Activated CD4-positive, alpha-beta T cell treated with anti-CD3 and anti-CD28 coated beads, Interleukin-2, amount 50 U/mL, for 24 hours (primary cell): ENCODE results near the gene SCD5.

ENCODE experiments used
- DNase-seq, 2 donors: peaks; one replicate each; pipeline ENCODE4 v3.0.0-alpha.2; 2020; ENCODE audit warnings: low read depth in 1 of 2, low spot score in 1 of 2

Gene SCD5

GRCh38 chr4:82797405-82798111 is 1.0 kb downstream of the SCD5 start:
- no peak for DNase-seq

GRCh38 chr4:82797040-82797404 is 1.6 kb downstream of the SCD5 start:
- DNase-seq, result no peak

GRCh38 chr4:82792912-82793649 is 5.5 kb downstream of the SCD5 start:
- no peak for DNase-seq

- DNase-seq, result no peak
These were observed 7.4 kb downstream of the SCD5 start for GRCh38 chr4:82791179-82791578.

- DNase-seq, result no peak
These were observed 8.4 kb downstream of the SCD5 start for GRCh38 chr4:82790060-82790660.

- DNase-seq, result no peak
These were observed 9.4 kb downstream of the SCD5 start for GRCh38 chr4:82789025-82789776.

- DNase-seq, result no peak
These were observed 11.3 kb downstream of the SCD5 start for GRCh38 chr4:82787342-82787741.

GRCh38 chr4:82786828-82787227 is 11.8 kb downstream of the SCD5 start:
- DNase-seq, result no peak

GRCh38 chr4:82785611-82786400 is 12.8 kb downstream of the SCD5 start:
- no peak for DNase-seq

GRCh38 chr4:82784681-82785610 is 13.7 kb downstream of the SCD5 start:
- DNase-seq, result no peak

GRCh38 chr4:82782626-82783345 is 15.8 kb downstream of the SCD5 start:
- no peak for DNase-seq

- DNase-seq, result no peak
These were observed 17.8 kb downstream of the SCD5 start for GRCh38 chr4:82780752-82781231.

- DNase-seq, result no peak
These were observed 18.3 kb downstream of the SCD5 start for GRCh38 chr4:82780170-82780751.

GRCh38 chr4:82779032-82779431 is 19.6 kb downstream of the SCD5 start:
- no peak for DNase-seq

GRCh38 chr4:82777857-82778525 is 20.6 kb downstream of the SCD5 start:
- DNase-seq, result no peak

- DNase-seq, result no peak
These were observed 21.6 kb downstream of the SCD5 start for GRCh38 chr4:82776925-82777542.

- no peak for DNase-seq
These were observed 23.4 kb downstream of the SCD5 start for GRCh38 chr4:82775243-82775642.
